Measurements from ENCODE around the gene TWNK.

Gene TWNK

GRCh38 chr10:101022967-101023705, 35.8 kb downstream of the TWNK start:
- H3K27me3 Mint-ChIP-seq (ENCODE audit: low read depth) = peaks cover 24% of the 10 kb centered on the region
- no peak overlapping the region for H3K4me3 Mint-ChIP-seq
- no peaks in the 10 kb centered on the region for H3K36me3 Mint-ChIP-seq (ENCODE audit: low read depth)
- TF ChIP-seq CTCF (IDR thresholded peaks at IDR 0.05; ENCODE audit: unreplicated experiment in 3 of 3) = no peak
- H3K27ac Mint-ChIP-seq = no peak overlapping the region
- H3K4me1 Mint-ChIP-seq = peaks cover 24% of the 10 kb centered on the region
- no peaks in the 10 kb centered on the region for H3K9me3 Mint-ChIP-seq

GRCh38 chr10:101027106-101027720, 39.9 kb downstream of the TWNK start:
- H3K4me1 Mint-ChIP-seq = peaks cover 34% of the 10 kb centered on the region
- H3K36me3 Mint-ChIP-seq (ENCODE audit: low read depth) = no peaks in the 10 kb centered on the region
- peak overlapping the region in 1 of 3 experiments; percentile 43 for H3K27ac Mint-ChIP-seq
- peaks cover 26% of the 10 kb centered on the region for H3K27me3 Mint-ChIP-seq (ENCODE audit: low read depth)
- no peaks in the 10 kb centered on the region for H3K9me3 Mint-ChIP-seq
- no peak for TF ChIP-seq CTCF (IDR thresholded peaks at IDR 0.05; ENCODE audit: unreplicated experiment in 3 of 3)
- peak overlapping the region in 1 of 3 experiments; percentile 1 for H3K4me3 Mint-ChIP-seq

GRCh38 chr10:101028446-101029337, 41.3 kb downstream of the TWNK start:
- Mint-ChIP-seq H3K4me3 (peak overlapping the region in 1 of 3 experiments; percentile 9), H3K9me3 (no peaks in the 10 kb centered on the region), H3K4me1 (peaks cover 41% of the 10 kb centered on the region), H3K27me3 (ENCODE audit: low read depth) (peaks cover 31% of the 10 kb centered on the region), H3K27ac (peak overlapping the region in 1 of 3 experiments; percentile 11), H3K36me3 (ENCODE audit: low read depth) (no peaks in the 10 kb centered on the region)
- TF ChIP-seq CTCF (IDR thresholded peaks at IDR 0.05; ENCODE audit: unreplicated experiment in 3 of 3) = no peak

GRCh38 chr10:101029520-101030295, 42.4 kb downstream of the TWNK start:
- H3K4me1 Mint-ChIP-seq = peaks cover 41% of the 10 kb centered on the region
- no peaks in the 10 kb centered on the region for H3K36me3 Mint-ChIP-seq (ENCODE audit: low read depth)
- H3K9me3 Mint-ChIP-seq = no peaks in the 10 kb centered on the region
- TF ChIP-seq CTCF (IDR thresholded peaks at IDR 0.05; ENCODE audit: unreplicated experiment in 3 of 3) = no peak
- no peak overlapping the region for H3K4me3 Mint-ChIP-seq
- H3K27ac Mint-ChIP-seq = no peak overlapping the region
- peaks cover 34% of the 10 kb centered on the region for H3K27me3 Mint-ChIP-seq (ENCODE audit: low read depth)

GRCh38 chr10:101030496-101031127, 43.3 kb downstream of the TWNK start:
- Mint-ChIP-seq H3K27ac (no peak overlapping the region), H3K27me3 (ENCODE audit: low read depth) (peaks cover 38% of the 10 kb centered on the region), H3K4me1 (peaks cover 41% of the 10 kb centered on the region), H3K9me3 (no peaks in the 10 kb centered on the region), H3K36me3 (ENCODE audit: low read depth) (no peaks in the 10 kb centered on the region), H3K4me3 (peak overlapping the region; percentile 72 to 86 (median 86))
- no peak for TF ChIP-seq CTCF (IDR thresholded peaks at IDR 0.05; ENCODE audit: unreplicated experiment in 3 of 3)
